HEK293T (cell line): ENCODE data around the gene VTN.

Experiments used
- CTCF ChIA-PET: fragments of 350-600 bp; formaldehyde crosslinking; extraction: SDS; loops from one replicate; lab custom pipeline; 2021; ENCODE audit warnings: antibody characterized with exemption, inconsistent platforms; lab: Yijun Ruan, JAX
- POLR2A ChIA-PET: fragments of 350-600 bp; formaldehyde crosslinking; extraction: SDS; loops from one replicate; lab custom pipeline; 2020; ENCODE audit warnings: antibody characterized with exemption, inconsistent platforms; lab: Yijun Ruan, JAX
- DNase-seq: peaks from one replicate; pipeline ENCODE4 v3.0.0; 2012; ENCODE audit warnings: mixed read lengths; ENCODE audit errors: extremely low spot score
- ARNT ChIP-seq: fragments of 450-650 bp; IDR thresholded peaks from 2 replicates; pipeline ENCODE4 v1.6.1; 2017; ENCODE audit warnings: mild to moderate bottlenecking
- BHLHE40 ChIP-seq: fragments of 450-650 bp; IDR thresholded peaks from 2 replicates; pipeline ENCODE4 v1.6.1; 2016; ENCODE audit warnings: mild to moderate bottlenecking, moderate library complexity, borderline replicate concordance
- CTBP1 ChIP-seq: fragments of 450-650 bp; IDR thresholded peaks from 2 replicates; pipeline ENCODE4 v1.6.1; 2016; ENCODE audit warnings: borderline replicate concordance
- ELF4 ChIP-seq: fragments of 450-650 bp; IDR thresholded peaks from 2 replicates; pipeline ENCODE4 v1.6.1; 2017; ENCODE audit warnings: antibody characterized with exemption
- FOXA1 ChIP-seq: fragments of 450-650 bp; IDR thresholded peaks from 2 replicates; pipeline ENCODE4 v1.6.1; 2016; ENCODE audit warnings: mild to moderate bottlenecking
- FOXK2 ChIP-seq: fragments of 450-650 bp; IDR thresholded peaks from 2 replicates; pipeline ENCODE4 v1.6.1; 2016; ENCODE audit warnings: mild to moderate bottlenecking
- FOXM1 ChIP-seq: fragments of 450-650 bp; IDR thresholded peaks from 2 replicates; pipeline ENCODE4 v1.6.1; 2017; ENCODE audit warnings: mild to moderate bottlenecking, borderline replicate concordance
- HDGF ChIP-seq: fragments of 450-650 bp; IDR thresholded peaks from 2 replicates; pipeline ENCODE4 v1.6.1; 2017; ENCODE audit warnings: antibody characterized with exemption, borderline replicate concordance
- L3MBTL2 ChIP-seq: fragments of 450-650 bp; conservative IDR thresholded peaks from 2 replicates; pipeline ENCODE4 v1.6.1; 2016; ENCODE audit warnings: mild to moderate bottlenecking
- LEF1 ChIP-seq: fragments of 450-650 bp; IDR thresholded peaks from 2 replicates; pipeline ENCODE4 v1.6.1; 2017; ENCODE audit warnings: mild to moderate bottlenecking, borderline replicate concordance
- NFRKB ChIP-seq: fragments of 450-650 bp; IDR thresholded peaks from 2 replicates; pipeline ENCODE4 v1.6.1; 2016; ENCODE audit warnings: mild to moderate bottlenecking, moderate library complexity
- PKNOX1 ChIP-seq: fragments of 450-650 bp; IDR thresholded peaks from 2 replicates; pipeline ENCODE4 v1.6.1; 2016
- SP1 ChIP-seq: fragments of 450-650 bp; IDR thresholded peaks from 2 replicates; pipeline ENCODE4 v1.6.1; 2017
- SUZ12 ChIP-seq: fragments of 450-650 bp; IDR thresholded peaks from 2 replicates; pipeline ENCODE4 v1.6.1; 2016; ENCODE audit warnings: mild to moderate bottlenecking
- TARDBP ChIP-seq: fragments of 450-650 bp; IDR thresholded peaks from 2 replicates; pipeline ENCODE4 v1.6.1; 2016
- ZNF384 ChIP-seq: fragments of 450-650 bp; IDR thresholded peaks from 2 replicates; pipeline ENCODE4 v1.6.1; 2016

VTN gene

GRCh38 chr17:28367641-28368305 lies 2.3 kb downstream of the VTN start:
- no peak for DNase-seq
- CTCF ChIA-PET: interaction anchor here (1.8 kb wide), 1 partner anchor 10 kb away, joined by 6 read pairs; the partner anchor contains the start of gene POLDIP2

GRCh38 chr17:28366605-28367004 lies 3.5 kb downstream of the VTN start:
- TF ChIP-seq ZNF384 (no peak), SP1 (no peak), FOXM1 (no peak), TARDBP (no peak), NFRKB (no peak), ARNT (no peak), L3MBTL2 (no peak), CTBP1 (no peak), LEF1 (no peak), FOXA1 (no peak)
- POLR2A ChIA-PET: interaction anchor here (0.8 to 6.4 kb wide), 4 partner anchors 9 to 34 kb away, joined by 3 to 64 read pairs (median 3); partner anchors contain the start of genes IFT20, POLDIP2 and TNFAIP1
- CTCF ChIA-PET: interaction anchor here (0.6 to 1.8 kb wide), 2 partner anchors 9 to 31 kb away, joined by 3 to 6 read pairs; partner anchors contain the start of genes IFT20, POLDIP2 and TNFAIP1
- no peak for DNase-seq

More at GRCh38 chr17:28367641-28368305, 2.3 kb downstream of the VTN start:
- POLR2A ChIA-PET: interaction anchor here (1.0 to 6.4 kb wide), 3 partner anchors 10 to 38 kb away, joined by 3 to 64 read pairs (median 4); partner anchors contain the start of genes POLDIP2 and TNFAIP1
- TF ChIP-seq FOXM1 (no peak), ARNT (no peak), TARDBP (no peak), SP1 (no peak), HDGF (no peak), ELF4 (no peak), SUZ12 (no peak), BHLHE40 (no peak), FOXK2 (no peak), PKNOX1 (no peak), NFRKB (no peak), FOXA1 (no peak), CTBP1 (no peak), LEF1 (no peak), ZNF384 (no peak), L3MBTL2 (no peak)

- CTCF ChIA-PET: interaction anchor here (0.6 kb wide), 1 partner anchor 73 kb away, joined by 3 read pairs; no protein-coding TSS in a partner anchor
- DNase-seq: no peak
- POLR2A ChIA-PET: no interaction called here
- TF ChIP-seq FOXA1: no peak
- no peak for TF ChIP-seq TARDBP
- TF ChIP-seq CTBP1: no peak
- TF ChIP-seq ZNF384: no peak
- no peak for TF ChIP-seq ARNT
- TF ChIP-seq SP1: no peak
- TF ChIP-seq L3MBTL2: no peak
- TF ChIP-seq HDGF: no peak
- no peak for TF ChIP-seq PKNOX1
- no peak for TF ChIP-seq SUZ12
- no peak for TF ChIP-seq FOXK2
- TF ChIP-seq BHLHE40: no peak
- TF ChIP-seq LEF1: no peak
- TF ChIP-seq FOXM1: no peak
- TF ChIP-seq NFRKB: no peak
Measured at GRCh38 chr17:28365487-28365886, 4.6 kb downstream of the VTN start.

- ChIA-PET CTCF (interaction anchor here (0.6 kb wide), 1 partner anchor 73 kb away, joined by 3 read pairs; no protein-coding TSS in a partner anchor), POLR2A (interaction anchor here (1.8 kb wide), 1 partner anchor 29 kb away, joined by 8 read pairs; the partner anchor contains the start of genes IFT20 and TNFAIP1)
- no peak for TF ChIP-seq BHLHE40
- TF ChIP-seq NFRKB: no peak
- TF ChIP-seq L3MBTL2: no peak
- no peak for TF ChIP-seq TARDBP
- TF ChIP-seq CTBP1: no peak
- TF ChIP-seq FOXK2: no peak
- TF ChIP-seq ZNF384: no peak
- TF ChIP-seq ELF4: no peak
- TF ChIP-seq ARNT: no peak
- DNase-seq: no peak
Measured at GRCh38 chr17:28364665-28365363, 5.3 kb downstream of the VTN start, which contains the start of gene SEBOX. SEBOX (minus strand) TSS chr17:28365199; CDS start chr17:28365151, 48 bp downstream.

GRCh38 chr17:28363776-28364650 lies 6.1 kb downstream of the VTN start:
- POLR2A ChIA-PET: interaction anchor here (1.8 kb wide), 1 partner anchor 28 kb away, joined by 8 read pairs; the partner anchor contains the start of genes IFT20 and TNFAIP1
- DNase-seq: no peak
- CTCF ChIA-PET: no interaction called here
- TF ChIP-seq NFRKB: no peak
- TF ChIP-seq ZNF384: no peak
